Subcutaneous abdominal adipose tissue (tissue), 5 donors: ENCODE measurements around the gene MS4A4E.
"Not testable (repeated sequence)": the region's sequence is repeated elsewhere in the genome, so short reads cannot be mapped to it uniquely, and the experiment has no call there.

Experiments used
- H3K27ac ChIP-seq: one replicate; pipeline ENCODE4 v1.7.0; 2013; ENCODE audit warnings: low read depth, mild to moderate bottlenecking, inconsistent platforms, low read length, moderate library complexity
- H3K27me3 ChIP-seq, 5 donors: one replicate each; pipeline ENCODE4 v1.7.0; 2013; ENCODE audit warnings: low read length in 5 of 5, inconsistent platforms in 1 of 5; ENCODE audit not compliant: control insufficient read depth in 5 of 5, insufficient read depth in 4 of 5
- H3K36me3 ChIP-seq, 5 donors: one replicate each; pipeline ENCODE4 v1.7.0; 2013; ENCODE audit warnings: low read length in 5 of 5; ENCODE audit not compliant: control insufficient read depth in 5 of 5, insufficient read depth in 5 of 5
- H3K4me1 ChIP-seq, 5 donors: one replicate each; pipeline ENCODE4 v1.7.0; 2013; ENCODE audit warnings: low read length in 5 of 5, mild to moderate bottlenecking in 3 of 5, moderate library complexity in 1 of 5; ENCODE audit not compliant: control insufficient read depth in 5 of 5, insufficient read depth in 5 of 5
- H3K4me3 ChIP-seq, 5 donors: one replicate each; pipeline ENCODE4 v1.7.0; 2013; ENCODE audit warnings: low read length in 5 of 5, low read depth in 1 of 5
- H3K9ac ChIP-seq, 5 donors: one replicate each; pipeline ENCODE4 v1.7.0; 2013; ENCODE audit warnings: low read length in 5 of 5, mild to moderate bottlenecking in 4 of 5, moderate library complexity in 3 of 5
- H3K9me3 ChIP-seq, 5 donors: one replicate each; pipeline ENCODE4 v1.7.0; 2013; ENCODE audit warnings: low read length in 5 of 5; ENCODE audit not compliant: control insufficient read depth in 5 of 5
- donor health status: healthy.
- donor health status: healthy.
- donor health status: healthy.
- donor health status: healthy.
- donor health status: healthy.

Gene MS4A4E

GRCh38 chr11:60165538-60165937 lies 77.4 kb downstream of the MS4A4E start:
- Histone ChIP-seq H3K4me1 (peaks cover 0 to 8% (median 0%) of the 10 kb centered on the region in 5 donors), H3K27ac (no peak overlapping the region), H3K4me3 (no peak overlapping the region), H3K27me3 (no peaks in the 10 kb centered on the region), H3K9ac (no peak overlapping the region), H3K9me3 (peaks cover 0 to 2% (median 0%) of the 10 kb centered on the region in 5 donors), H3K36me3 (no peaks in the 10 kb centered on the region)

- H3K9ac ChIP-seq = no peak overlapping the region
- H3K27ac ChIP-seq = no peak overlapping the region
- peaks cover 0 to 12% (median 0%) of the 10 kb centered on the region in 5 donors for H3K4me1 ChIP-seq
- H3K9me3 ChIP-seq = peaks cover 0 to 2% (median 0%) of the 10 kb centered on the region in 5 donors
- no peak overlapping the region for H3K4me3 ChIP-seq
- H3K27me3 ChIP-seq = no peaks in the 10 kb centered on the region
- no peaks in the 10 kb centered on the region for H3K36me3 ChIP-seq
Observed at GRCh38 chr11:60164550-60165075, 78.3 kb downstream of the MS4A4E start.

GRCh38 chr11:60161766-60162165 lies 81.2 kb downstream of the MS4A4E start:
- peaks cover 0 to 3% (median 0%) of the 10 kb centered on the region in 5 donors for H3K36me3 ChIP-seq
- H3K27me3 ChIP-seq = no peaks in the 10 kb centered on the region
- H3K9ac ChIP-seq = no peak overlapping the region
- H3K4me3 ChIP-seq = no peak overlapping the region
- H3K9me3 ChIP-seq = peaks cover 0 to 2% (median 0%) of the 10 kb centered on the region in 5 donors
- no peak overlapping the region for H3K27ac ChIP-seq
- peaks cover 0 to 10% (median 0%) of the 10 kb centered on the region in 5 donors for H3K4me1 ChIP-seq

- peaks cover 0 to 3% (median 0%) of the 10 kb centered on the region in 5 donors for H3K36me3 ChIP-seq
- H3K9ac ChIP-seq = no peak overlapping the region
- peaks cover 0 to 10% (median 0%) of the 10 kb centered on the region in 5 donors for H3K4me1 ChIP-seq
- no peaks in the 10 kb centered on the region for H3K27me3 ChIP-seq
- peaks cover 0 to 2% (median 0%) of the 10 kb centered on the region in 5 donors for H3K9me3 ChIP-seq
- no peak overlapping the region for H3K27ac ChIP-seq
- no peak overlapping the region for H3K4me3 ChIP-seq
Observed at GRCh38 chr11:60161107-60161506, 81.8 kb downstream of the MS4A4E start.

GRCh38 chr11:60159868-60160267 lies 83.1 kb downstream of the MS4A4E start:
- H3K27ac ChIP-seq = no peak overlapping the region
- H3K27me3 ChIP-seq = no peaks in the 10 kb centered on the region
- H3K4me3 ChIP-seq = no peak overlapping the region
- H3K9me3 ChIP-seq = peaks cover 0 to 2% (median 0%) of the 10 kb centered on the region in 5 donors
- H3K9ac ChIP-seq = no peak overlapping the region
- H3K36me3 ChIP-seq = peaks cover 0 to 3% (median 0%) of the 10 kb centered on the region in 5 donors
- peaks cover 0 to 10% (median 0%) of the 10 kb centered on the region in 5 donors for H3K4me1 ChIP-seq

GRCh38 chr11:60159284-60159683 lies 83.7 kb downstream of the MS4A4E start:
- no peak overlapping the region for H3K27ac ChIP-seq
- no peaks in the 10 kb centered on the region for H3K27me3 ChIP-seq
- H3K4me3 ChIP-seq = no peak overlapping the region
- no peaks in the 10 kb centered on the region for H3K9me3 ChIP-seq
- peaks cover 0 to 3% (median 0%) of the 10 kb centered on the region in 5 donors for H3K36me3 ChIP-seq
- H3K4me1 ChIP-seq = peaks cover 0 to 10% (median 0%) of the 10 kb centered on the region in 5 donors
- H3K9ac ChIP-seq = no peak overlapping the region

- peaks cover 0 to 3% (median 0%) of the 10 kb centered on the region in 5 donors for H3K36me3 ChIP-seq
- H3K4me3 ChIP-seq = no peak overlapping the region
- H3K9me3 ChIP-seq = no peaks in the 10 kb centered on the region
- H3K27me3 ChIP-seq = no peaks in the 10 kb centered on the region
- no peak overlapping the region for H3K27ac ChIP-seq
- H3K9ac ChIP-seq = no peak overlapping the region
- peaks cover 0 to 10% (median 0%) of the 10 kb centered on the region in 5 donors for H3K4me1 ChIP-seq
Observed at GRCh38 chr11:60158636-60159035, 84.3 kb downstream of the MS4A4E start.

- Histone ChIP-seq H3K4me1 (peaks cover 0 to 8% (median 0%) of the 10 kb centered on the region in 5 donors), H3K27me3 (no peaks in the 10 kb centered on the region), H3K4me3 (no peak overlapping the region), H3K27ac (no peak overlapping the region), H3K36me3 (peaks cover 0 to 3% (median 0%) of the 10 kb centered on the region in 5 donors), H3K9ac (no peak overlapping the region), H3K9me3 (no peaks in the 10 kb centered on the region)
Observed at GRCh38 chr11:60155931-60156330, 87.0 kb downstream of the MS4A4E start.

GRCh38 chr11:60152727-60153126 lies 90.2 kb downstream of the MS4A4E start:
- H3K4me1 ChIP-seq, H3K9ac ChIP-seq, H3K36me3 ChIP-seq: not testable (repeated sequence)

GRCh38 chr11:60150279-60150678 lies 92.7 kb downstream of the MS4A4E start:
- H3K4me3 ChIP-seq = no peak overlapping the region
- no peak overlapping the region for H3K9ac ChIP-seq
- no peaks in the 10 kb centered on the region for H3K27me3 ChIP-seq
- H3K9me3 ChIP-seq = peaks cover 0 to 4% (median 0%) of the 10 kb centered on the region in 5 donors
- H3K36me3 ChIP-seq = no peaks in the 10 kb centered on the region
- no peak overlapping the region for H3K27ac ChIP-seq
- H3K4me1 ChIP-seq = no peaks in the 10 kb centered on the region

More at GRCh38 chr11:60152727-60153126, 90.2 kb downstream of the MS4A4E start:
- H3K9me3 ChIP-seq, H3K4me3 ChIP-seq, H3K27me3 ChIP-seq, H3K27ac ChIP-seq: not testable (repeated sequence)
